Raji (cell line): Measurements from ENCODE around the gene AGAP5.
"Not testable (repeated sequence)": the region's sequence is repeated elsewhere in the genome, so short reads cannot be mapped to it uniquely, and the experiment has no call there.

Source experiments
- POLR2A ChIP-seq: IDR thresholded peaks from 2 replicates; pipeline ENCODE4 v1.6.1; 2011; ENCODE audit warnings: low read depth, low read length, control low read depth; ENCODE audit not compliant: insufficient read depth

The AGAP5 gene

GRCh38 chr10:73697675-73698159 lies at the start of gene AGAP5:
TSS of gene AGAP5 (minus strand) at chr10:73698109. CDS start at chr10:73697755, 354 bp downstream.
- not testable (repeated sequence) for TF ChIP-seq POLR2A

GRCh38 chr10:73746721-73747120 lies 48.8 kb upstream of the AGAP5 start:
- no peak for TF ChIP-seq POLR2A

DNA sequence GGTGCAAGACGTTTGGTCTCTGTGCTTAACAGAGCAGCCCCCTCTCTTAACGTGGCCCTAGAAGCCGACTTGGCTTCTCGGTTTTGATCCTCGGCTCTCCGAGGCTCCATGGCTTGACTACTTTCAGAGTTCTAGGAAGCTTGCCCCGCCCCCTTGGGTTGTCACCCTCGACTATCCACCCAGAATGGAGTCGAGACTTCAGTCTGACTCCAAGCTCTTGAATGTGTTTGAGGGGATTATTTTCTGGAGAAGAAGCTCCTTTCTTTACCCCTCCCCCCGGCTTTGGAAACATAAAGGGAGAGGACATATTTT lies 46.7 kb upstream of the AGAP5 start:
- no peak for TF ChIP-seq POLR2A

DNA sequence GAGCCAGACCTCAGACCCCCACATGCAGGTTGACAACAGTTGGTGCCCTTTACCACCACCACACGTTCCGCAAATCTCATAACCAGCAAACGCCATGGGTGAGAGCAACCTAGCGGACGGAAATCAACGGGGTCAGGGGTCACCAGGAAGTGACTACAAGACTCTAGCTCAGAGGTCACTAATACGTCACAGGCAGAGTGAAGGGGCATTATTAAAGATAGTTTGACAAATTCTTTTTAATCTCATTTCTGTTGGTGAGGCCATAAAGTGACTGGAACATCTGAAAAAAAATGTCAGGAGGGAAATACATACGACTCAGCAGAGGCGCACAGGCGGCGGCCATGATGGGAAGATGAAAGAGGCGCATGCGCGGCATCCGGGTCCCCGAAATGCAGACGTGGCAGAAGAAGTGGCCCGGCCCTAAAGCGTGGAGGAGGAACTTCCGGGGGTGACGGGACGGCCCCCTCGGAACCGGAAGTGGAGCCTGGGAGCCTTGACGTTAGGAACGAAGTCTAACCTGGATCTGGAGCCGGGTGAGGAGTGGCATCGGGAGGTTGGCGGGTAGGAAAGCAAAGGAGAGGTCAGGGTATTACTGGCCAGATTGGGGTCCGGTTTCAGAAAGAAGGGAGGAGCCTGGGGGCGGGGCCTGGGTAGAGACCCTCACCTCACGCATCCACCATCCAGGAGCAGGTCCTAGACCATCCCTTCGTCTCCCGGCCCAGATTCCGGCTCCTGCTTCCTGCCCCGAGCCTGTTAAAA lies 46.2 kb upstream of the AGAP5 start, which contains the start of gene SEC24C:
Gene SEC24C (plus strand): TSS at position 468 of the 759 bp plus-strand sequence. CDS start 2,461 bp downstream, outside the sequence.
- TF ChIP-seq POLR2A, result peak; percentile 72

GRCh38 chr10:73743327-73743904 lies 45.5 kb upstream of the AGAP5 start:
- TF ChIP-seq POLR2A, result no peak

DNA sequence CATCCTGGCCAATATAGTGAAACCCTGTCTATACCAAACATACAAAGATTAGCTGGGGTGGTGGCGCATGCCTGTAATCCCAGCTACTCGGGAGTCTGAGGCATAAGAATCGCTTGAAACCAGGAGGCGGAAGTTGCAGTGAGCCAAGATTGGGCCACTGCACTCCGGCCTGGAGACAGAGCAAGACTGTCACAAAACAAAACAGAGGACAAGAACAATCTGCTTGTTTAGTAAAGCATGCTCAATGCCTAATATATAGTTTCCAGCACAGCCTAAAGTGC lies 44.5 kb upstream of the AGAP5 start:
- no peak for TF ChIP-seq POLR2A

- TF ChIP-seq POLR2A, result no peak
These were observed 36.9 kb upstream of the AGAP5 start for GRCh38 chr10:73734796-73735305.

DNA sequence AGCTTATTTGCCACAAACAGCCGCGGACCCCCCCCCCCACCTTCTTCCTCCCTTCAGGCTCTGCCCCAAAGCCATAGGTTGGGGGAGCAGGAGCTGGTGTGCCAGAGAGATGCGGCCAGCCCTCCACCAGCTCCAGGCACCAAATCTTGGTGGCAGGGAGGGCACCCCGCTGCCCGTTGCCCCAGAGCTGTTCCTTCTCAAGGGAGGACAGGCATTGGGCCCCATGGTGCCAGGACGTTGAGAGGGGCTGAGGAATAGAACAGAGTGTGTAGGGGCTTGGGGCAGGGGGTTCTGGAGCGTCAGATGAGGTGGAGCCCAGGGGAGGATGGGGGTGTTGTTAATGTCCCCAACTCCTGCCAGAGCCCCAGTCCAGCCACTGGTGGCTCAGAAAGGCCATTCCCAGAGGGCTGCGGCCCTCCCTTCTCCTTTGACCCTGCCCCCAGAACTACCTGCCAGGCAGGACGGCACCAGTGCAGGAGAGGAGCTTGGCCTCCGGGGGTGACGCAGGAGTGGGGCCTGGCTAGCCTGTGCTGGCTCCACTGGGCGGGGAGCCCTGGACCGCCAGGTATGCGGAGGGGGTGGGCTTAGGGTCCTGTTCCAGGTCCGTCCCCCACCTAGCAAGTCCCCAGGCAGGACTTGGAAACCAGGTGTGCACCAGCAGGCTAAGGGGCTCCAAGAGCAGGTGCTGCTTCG lies 36.3 kb upstream of the AGAP5 start:
- no peak for TF ChIP-seq POLR2A

DNA sequence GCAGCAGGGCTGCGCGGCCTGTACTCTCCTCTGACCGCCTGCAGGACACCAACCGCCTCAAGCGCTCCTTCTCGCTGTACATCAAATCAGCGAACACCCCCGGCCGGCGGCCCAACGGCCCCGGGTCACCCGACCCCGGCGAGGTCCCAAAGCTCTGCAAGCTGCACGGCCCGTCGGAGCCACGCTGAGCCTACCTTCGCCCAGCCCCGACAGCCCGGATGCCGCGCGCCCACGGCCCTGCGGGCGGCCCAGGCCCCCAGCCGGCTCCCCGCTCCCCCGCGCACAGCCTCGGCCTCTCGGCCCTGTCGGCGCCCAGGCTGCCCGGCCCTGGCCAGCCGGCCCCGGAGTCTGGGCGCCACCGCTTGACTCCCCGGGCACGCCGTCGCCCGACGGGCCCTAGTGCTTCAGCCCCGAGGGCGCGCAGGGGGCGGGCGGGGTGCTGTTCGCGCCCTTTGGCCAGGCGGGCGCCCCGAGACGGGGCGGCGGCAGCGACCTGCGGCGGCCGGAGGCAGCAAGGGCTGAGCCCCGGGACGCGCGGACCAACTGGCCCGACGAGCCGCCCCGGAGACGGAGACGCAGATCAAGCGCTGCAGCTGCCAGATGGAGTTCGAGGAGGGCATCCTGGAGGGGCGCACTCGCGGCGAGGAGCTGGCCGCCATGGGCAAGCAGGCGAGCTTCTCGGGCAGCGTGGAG lies 35.2 kb upstream of the AGAP5 start:
- TF ChIP-seq POLR2A, result no peak

GRCh38 chr10:73732426-73732825 lies 34.5 kb upstream of the AGAP5 start:
- no peak for TF ChIP-seq POLR2A

- no peak for TF ChIP-seq POLR2A
These were observed 33.9 kb upstream of the AGAP5 start for GRCh38 chr10:73731588-73732375.

- TF ChIP-seq POLR2A, result peak; percentile 96
These were observed 32.4 kb upstream of the AGAP5 start for GRCh38 chr10:73730153-73730906.

GRCh38 chr10:73723516-73723915 lies 25.6 kb upstream of the AGAP5 start:
- no peak for TF ChIP-seq POLR2A

- no peak for TF ChIP-seq POLR2A
These were observed 19.6 kb upstream of the AGAP5 start for GRCh38 chr10:73717556-73717955.
